NT2/D1 (cell line): ENCODE results near the gene SAE1.

Experiments used
- DNase-seq: peaks from one replicate; pipeline ENCODE4 v3.0.0-alpha.2; 2011; ENCODE audit warnings: low read depth, low spot score
- H3K27me3 ChIP-seq: 2 replicates; pipeline ENCODE4 v1.6.0; 2011; ENCODE audit warnings: mild to moderate bottlenecking; ENCODE audit not compliant: insufficient read length, insufficient read depth
- H3K36me3 ChIP-seq: 2 replicates; pipeline ENCODE4 v1.6.1; 2011; ENCODE audit warnings: mild to moderate bottlenecking, low read length, mixed read lengths; ENCODE audit not compliant: insufficient read depth, insufficient read length
- H3K4me1 ChIP-seq: 2 replicates; pipeline ENCODE4 v1.5.1; 2011; ENCODE audit not compliant: insufficient read depth, insufficient read length
- H3K4me3 ChIP-seq: 2 replicates; pipeline ENCODE4 v1.5.1; 2011; ENCODE audit warnings: low read depth; ENCODE audit not compliant: insufficient read length
- H3K9ac ChIP-seq: 2 replicates; pipeline ENCODE4 v1.6.0; 2011; ENCODE audit warnings: low read depth; ENCODE audit not compliant: insufficient read length
- H3K9me3 ChIP-seq: 2 replicates; pipeline ENCODE4 v1.5.1; 2011; ENCODE audit warnings: mild to moderate bottlenecking, low read length; ENCODE audit not compliant: insufficient read depth
- SUZ12 ChIP-seq: IDR thresholded peaks from 2 replicates; pipeline ENCODE4 v1.6.1; 2011; ENCODE audit not compliant: insufficient read length, insufficient read depth; ENCODE audit errors: extremely low read depth
- YY1 ChIP-seq: IDR thresholded peaks from 2 replicates; pipeline ENCODE4 v1.6.1; 2011; ENCODE audit not compliant: insufficient read length, insufficient read depth
- ZNF274 ChIP-seq: IDR thresholded peaks from 2 replicates; pipeline ENCODE4 v1.6.1; 2011; ENCODE audit warnings: mild to moderate bottlenecking, low read depth, low read length

The SAE1 gene

DNA sequence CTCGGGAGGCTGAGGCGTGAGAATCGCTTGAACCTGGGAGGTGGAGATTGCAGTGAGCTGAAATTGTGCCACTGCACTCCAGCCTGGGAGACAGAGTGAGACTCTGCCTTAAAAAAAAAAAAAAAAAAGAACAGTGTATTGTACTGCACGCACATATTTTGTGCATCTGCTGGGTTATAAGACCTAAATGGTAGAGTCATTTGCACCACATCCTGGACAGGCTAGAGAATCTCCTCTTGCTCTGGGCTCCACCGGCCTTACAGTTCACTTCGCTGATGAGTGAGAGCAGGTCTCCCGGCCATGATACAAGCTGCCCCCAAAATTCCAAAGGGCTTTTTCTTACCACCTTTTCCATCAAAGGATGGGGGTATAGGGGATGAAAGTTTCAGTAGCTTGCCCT is 7.2 kb upstream of the SAE1 start:
- no peak for DNase-seq
- Histone ChIP-seq H3K36me3 (no peaks in the 10 kb centered on the region), H3K27me3 (no peaks in the 10 kb centered on the region), H3K9me3 (no peaks in the 10 kb centered on the region), H3K4me3 (no peak overlapping the region), H3K4me1 (peaks cover 4% of the 10 kb centered on the region), H3K9ac (no peak overlapping the region)
- TF ChIP-seq ZNF274 = no peak
- TF ChIP-seq YY1 = no peak

DNA sequence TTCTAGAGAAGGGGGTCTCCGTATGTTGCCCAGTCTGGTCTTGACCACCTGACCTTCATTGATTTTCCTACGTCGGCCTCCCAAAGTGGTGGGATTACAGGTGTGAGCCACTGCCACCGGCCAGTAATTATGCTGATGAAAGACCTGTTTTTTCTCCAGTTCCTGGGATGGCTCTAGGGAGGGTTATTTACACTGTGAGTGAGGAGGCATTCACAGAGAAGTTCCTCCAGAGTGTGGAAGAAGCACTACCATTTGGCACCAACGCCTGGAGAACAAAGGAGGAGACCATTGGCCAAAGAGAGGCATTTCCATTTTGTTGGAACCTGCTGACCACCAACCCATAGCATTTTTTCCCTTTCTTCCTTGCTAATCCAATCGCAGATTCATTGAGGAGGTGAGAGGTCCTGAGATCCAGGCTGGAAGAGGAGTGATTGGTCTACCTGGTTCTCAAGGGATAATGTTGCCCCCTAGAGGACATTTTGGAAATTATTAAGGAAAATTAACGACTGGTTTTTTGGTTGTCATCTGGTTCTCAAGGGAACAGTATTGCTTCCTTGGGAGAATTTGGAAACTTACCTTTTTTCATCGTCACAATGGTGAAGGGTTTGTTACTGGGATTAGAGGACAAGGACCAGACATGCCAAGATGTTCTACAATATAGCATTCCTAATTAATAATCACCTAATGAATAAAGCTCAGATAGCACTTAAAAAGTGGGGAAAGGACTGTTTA is 5.5 kb upstream of the SAE1 start:
- no peak for DNase-seq
- TF ChIP-seq YY1 (no peak), ZNF274 (no peak), SUZ12 (no peak)
- peaks cover 1% of the 10 kb centered on the region; the same call in 1 of the 2 replicates for H3K9me3 ChIP-seq

DNA sequence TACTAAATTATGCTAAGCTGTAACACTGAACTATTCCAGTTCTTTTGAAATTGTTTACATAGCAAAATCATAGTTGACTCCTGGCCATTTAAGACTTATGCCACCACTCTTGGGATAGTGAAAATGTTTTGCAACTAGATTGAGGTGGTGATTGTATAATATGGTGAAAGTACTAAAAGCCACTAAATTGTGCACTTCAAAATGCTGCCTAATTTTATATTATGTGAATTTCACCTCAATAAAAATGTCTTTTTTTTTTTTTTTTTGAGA is 5.0 kb upstream of the SAE1 start:
- Histone ChIP-seq H3K9me3 (peaks cover 3% of the 10 kb centered on the region; the same call in 1 of the 2 replicates), H3K9ac (no peak overlapping the region), H3K4me1 (peaks cover 7% of the 10 kb centered on the region), H3K36me3 (no peaks in the 10 kb centered on the region), H3K4me3 (no peak overlapping the region), H3K27me3 (no peaks in the 10 kb centered on the region)
- no peak for DNase-seq
- TF ChIP-seq ZNF274 (no peak), YY1 (no peak), SUZ12 (no peak)

More for the DNA sequence above, 5.5 kb upstream of the SAE1 start:
- Histone ChIP-seq H3K27me3 (no peaks in the 10 kb centered on the region), H3K36me3 (no peaks in the 10 kb centered on the region), H3K9ac (no peak overlapping the region), H3K4me1 (peaks cover 7% of the 10 kb centered on the region), H3K4me3 (no peak overlapping the region)

DNA sequence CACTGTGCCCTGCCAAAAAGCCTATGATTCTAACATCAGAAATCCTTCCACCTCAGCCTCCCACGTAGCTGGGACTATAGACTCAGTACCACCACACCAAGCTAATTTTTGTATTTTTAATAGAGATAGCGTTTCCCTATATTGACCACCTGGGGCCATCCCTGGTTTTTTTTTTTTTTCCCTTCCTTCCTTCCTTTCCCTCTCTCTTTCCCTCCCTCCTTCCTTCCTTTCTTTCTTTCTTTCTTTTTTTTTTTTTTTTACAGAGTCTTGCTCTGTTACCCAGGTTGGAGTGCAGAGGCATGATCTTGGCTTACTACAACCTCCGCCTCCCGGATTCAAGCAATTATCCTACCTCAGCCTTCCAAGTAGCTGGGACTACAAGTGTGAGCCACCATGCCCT is 1.1 kb upstream of the SAE1 start:
- H3K9me3 ChIP-seq = peaks cover 3% of the 10 kb centered on the region; the same call in 1 of the 2 replicates
- no peaks in the 10 kb centered on the region for H3K27me3 ChIP-seq
- DNase-seq = no peak
- no peak overlapping the region for H3K9ac ChIP-seq
- H3K36me3 ChIP-seq = peaks cover 15% of the 10 kb centered on the region
- no peak overlapping the region for H3K4me3 ChIP-seq
- TF ChIP-seq ZNF274 (no peak), YY1 (no peak), SUZ12 (no peak)
- H3K4me1 ChIP-seq = peaks cover 5% of the 10 kb centered on the region

DNA sequence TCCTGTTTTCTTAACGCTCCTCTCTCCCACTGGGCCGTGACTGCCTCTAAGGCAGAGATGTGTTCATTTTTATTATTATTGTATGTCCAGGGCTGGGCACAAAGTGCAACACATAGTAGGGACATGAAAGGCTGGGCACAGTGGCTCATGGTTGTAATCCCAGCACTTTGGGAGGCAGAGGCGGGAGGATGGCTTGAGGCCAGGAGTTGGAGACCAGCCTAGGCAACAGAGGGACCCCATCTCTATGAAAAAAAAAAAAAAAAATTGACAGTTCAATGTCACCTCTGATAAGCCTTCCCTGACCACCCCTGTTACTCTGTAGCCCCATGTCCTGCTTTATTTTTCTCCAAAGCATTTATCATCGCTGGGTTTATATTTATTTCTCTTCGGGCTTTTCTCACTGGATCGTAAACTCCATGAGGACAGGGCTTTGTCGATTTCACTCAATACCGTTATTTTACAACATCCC is 481 bp upstream of the SAE1 start:
- TF ChIP-seq SUZ12 (no peak), YY1 (no peak), ZNF274 (no peak)
- Histone ChIP-seq H3K9ac (no peak overlapping the region), H3K9me3 (peaks cover 3% of the 10 kb centered on the region; the same call in 1 of the 2 replicates), H3K27me3 (no peaks in the 10 kb centered on the region), H3K4me3 (no peak overlapping the region), H3K4me1 (peaks cover 5% of the 10 kb centered on the region), H3K36me3 (peaks cover 17% of the 10 kb centered on the region)
- no peak for DNase-seq

DNA sequence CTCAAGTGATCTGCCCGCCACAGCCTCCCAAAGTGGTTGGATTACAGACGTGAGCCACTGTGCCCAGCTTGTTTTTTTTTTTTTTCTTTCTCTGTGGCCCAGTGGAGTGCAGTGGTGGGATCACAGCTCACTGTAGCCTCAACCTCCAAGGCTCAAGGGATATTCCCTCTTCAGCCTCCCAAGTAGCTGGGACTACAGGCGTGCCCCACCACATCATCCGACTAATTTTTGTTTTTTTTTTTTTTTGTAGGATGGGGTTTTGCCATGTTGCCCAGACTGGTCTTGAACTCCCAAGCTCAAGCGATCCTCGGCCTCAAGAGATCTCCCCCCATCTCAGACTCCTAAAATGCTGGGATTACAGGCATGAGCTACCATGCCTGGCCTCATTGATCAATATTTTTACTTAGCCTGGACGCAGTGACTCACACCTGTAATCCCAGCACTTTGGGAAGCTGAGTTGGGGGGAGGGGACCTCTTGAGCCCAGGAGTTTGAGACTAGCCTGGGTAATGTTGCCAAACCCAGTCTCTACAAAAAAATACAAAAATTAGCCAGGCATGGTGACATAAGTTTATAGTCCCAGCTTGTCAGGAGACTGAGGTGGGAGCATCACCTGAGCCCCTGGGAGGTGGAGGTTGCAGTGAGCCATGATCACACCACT is 1.7 kb downstream of the SAE1 start:
- H3K9ac ChIP-seq = peak overlapping the region; percentile 42
- H3K9me3 ChIP-seq = peaks cover 3% of the 10 kb centered on the region; the same call in 1 of the 2 replicates
- H3K36me3 ChIP-seq = peaks cover 21% of the 10 kb centered on the region
- peaks cover 8% of the 10 kb centered on the region for H3K4me1 ChIP-seq
- TF ChIP-seq ZNF274 (no peak), SUZ12 (no peak), YY1 (no peak)
- peak overlapping the region; percentile 98 for H3K4me3 ChIP-seq
- no peak for DNase-seq
- H3K27me3 ChIP-seq = no peaks in the 10 kb centered on the region

DNA sequence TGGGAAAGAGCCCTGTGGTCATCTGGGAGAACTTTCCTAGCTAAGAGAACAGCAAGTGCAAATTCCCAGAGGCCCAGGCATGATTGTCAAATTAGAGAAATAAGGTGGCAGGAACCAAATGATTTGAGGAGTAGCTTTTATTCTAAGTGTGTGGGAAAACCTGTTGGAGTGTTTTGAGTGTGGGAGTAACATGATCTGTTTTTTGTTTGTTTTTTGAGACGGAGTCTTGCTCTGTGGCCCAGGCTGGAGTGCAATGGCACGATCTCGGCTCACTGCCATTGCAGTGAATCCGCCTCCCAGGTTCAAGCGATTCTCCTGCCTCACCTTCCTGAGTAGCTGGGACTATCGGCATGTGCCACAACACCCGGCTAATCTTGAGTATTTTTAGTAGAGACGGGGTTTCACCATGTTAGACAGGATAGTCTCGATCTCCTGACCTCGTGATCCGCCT is 2.4 kb downstream of the SAE1 start:
- peak overlapping the region; percentile 98 for H3K4me3 ChIP-seq
- H3K9me3 ChIP-seq = peaks cover 3% of the 10 kb centered on the region; the same call in 1 of the 2 replicates
- no peak for DNase-seq
- H3K36me3 ChIP-seq = peaks cover 24% of the 10 kb centered on the region
- no peak overlapping the region for H3K9ac ChIP-seq
- H3K27me3 ChIP-seq = no peaks in the 10 kb centered on the region
- H3K4me1 ChIP-seq = peaks cover 6% of the 10 kb centered on the region
- TF ChIP-seq SUZ12 (no peak), ZNF274 (no peak), YY1 (no peak)
